Measurements from ENCODE around the gene OLIG2.

The OLIG2 gene

DNA sequence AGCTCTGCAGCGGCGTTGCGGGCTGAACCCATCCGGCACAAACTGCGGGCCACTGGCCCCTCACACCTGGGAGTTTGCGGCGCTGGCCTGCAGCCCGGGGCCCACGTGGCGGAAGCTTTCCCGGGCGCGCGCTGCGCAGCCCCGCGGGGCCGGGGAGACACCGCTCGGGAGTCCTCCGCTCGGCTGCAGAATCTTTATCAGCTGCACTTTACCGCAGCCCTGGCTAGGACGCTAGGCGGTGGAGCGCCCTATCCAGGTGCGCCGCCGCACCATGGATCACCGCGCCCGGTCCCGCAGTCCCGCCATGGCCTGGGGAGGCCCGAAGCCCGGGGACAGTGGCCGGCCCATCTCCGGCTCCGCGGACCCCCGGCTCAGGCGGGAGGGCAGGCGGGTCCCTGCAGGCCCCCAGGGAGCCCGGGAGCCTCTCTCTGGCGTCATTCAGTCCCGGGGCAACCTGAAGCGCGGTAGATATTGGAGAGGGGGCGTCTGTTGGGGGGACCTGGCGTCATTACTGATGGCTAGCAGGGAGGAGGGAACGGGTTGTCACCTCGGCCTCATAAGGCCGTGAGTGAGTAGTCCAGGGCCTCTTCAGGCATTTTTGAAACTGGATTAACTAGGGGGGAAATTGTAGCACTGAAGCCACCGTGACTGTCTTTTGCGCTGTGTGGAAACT is 5.7 kb upstream of the OLIG2 start:
- no peak for DNase-seq (ENCODE audit: low spot score)

DNA sequence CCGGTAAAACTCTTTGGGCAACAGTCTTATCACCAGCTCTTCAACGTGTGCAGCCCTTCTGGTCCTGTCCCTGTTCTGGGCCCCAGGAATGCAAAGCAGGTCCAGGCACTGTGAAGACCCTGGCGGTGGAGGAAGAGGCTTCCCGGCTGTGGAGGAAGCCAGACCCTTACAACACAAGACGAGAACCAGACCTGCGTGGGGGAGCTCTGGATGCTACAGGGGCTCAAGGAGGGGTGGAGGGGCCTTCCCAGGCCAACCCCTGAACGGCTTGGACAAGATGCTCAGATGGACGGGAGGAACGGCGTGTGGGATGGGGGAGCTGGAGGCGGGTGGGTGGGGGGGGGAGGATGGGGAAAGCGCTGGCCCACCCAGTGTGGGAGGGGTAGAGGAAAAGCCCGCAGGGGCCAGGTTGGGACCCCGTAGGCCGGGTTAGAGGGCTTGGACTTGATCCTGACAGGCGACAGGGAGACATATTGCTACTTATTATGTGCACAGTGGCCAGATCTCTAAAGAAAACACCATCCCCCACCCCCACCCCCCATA is 5.1 kb upstream of the OLIG2 start:
- no peak for DNase-seq (ENCODE audit: low spot score)

DNA sequence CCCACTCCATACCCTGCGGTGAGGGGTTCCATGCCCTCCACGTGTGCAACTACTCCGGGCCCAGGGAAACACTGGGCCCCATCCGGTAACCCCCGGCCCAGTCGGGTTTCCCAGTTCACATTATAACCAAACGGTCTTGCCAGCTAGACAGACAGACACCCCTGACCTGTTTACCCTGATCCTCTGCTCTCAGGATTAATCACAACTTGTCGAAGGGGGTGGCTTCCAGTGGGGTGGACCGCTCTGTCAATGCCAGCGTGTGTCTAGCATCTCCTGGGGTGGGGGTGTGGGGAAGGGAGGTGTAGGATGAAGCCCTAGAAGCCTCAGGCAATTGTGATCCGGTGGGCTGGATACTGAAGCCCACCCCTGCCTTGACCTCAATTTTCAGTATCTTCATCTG is 4.6 kb upstream of the OLIG2 start:
- no peak for DNase-seq (ENCODE audit: low spot score)

DNA sequence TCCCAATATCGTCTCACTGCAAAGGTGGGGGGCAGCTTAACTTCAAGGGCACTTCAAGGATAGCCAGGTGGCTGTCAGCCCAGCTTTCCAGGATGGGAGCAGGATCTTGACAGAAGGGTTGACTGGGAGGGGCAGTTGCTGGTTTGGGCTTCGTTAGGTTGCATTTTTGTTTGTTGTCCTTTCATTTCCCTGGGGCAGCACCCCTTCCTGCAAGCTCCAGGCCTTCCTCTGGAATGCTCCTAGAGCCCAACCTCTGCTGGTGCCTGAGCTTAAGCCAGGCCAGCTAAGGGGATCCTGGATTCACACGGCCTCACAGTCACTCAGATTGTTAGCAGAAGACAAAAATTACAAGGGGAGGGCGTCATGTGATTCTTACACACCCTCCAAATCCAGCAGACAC is 4.1 kb upstream of the OLIG2 start:
- DNase-seq (ENCODE audit: low spot score), result no peak

DNA sequence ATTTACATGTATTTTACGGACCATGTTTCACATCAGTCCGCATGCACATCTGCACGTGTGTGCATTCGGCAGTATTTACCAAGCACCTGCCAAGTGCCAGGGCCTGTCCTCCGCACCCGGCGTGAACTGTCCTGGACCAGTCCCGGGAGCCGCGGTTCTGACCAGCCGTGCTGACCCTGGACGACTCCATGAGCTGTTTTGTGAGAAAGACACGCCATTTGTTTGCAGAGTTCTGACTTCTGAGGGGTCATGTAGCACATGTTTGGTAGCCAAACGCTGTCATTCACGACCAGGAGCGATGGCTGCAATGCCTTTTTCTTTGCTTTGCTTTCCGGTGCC is 3.3 kb upstream of the OLIG2 start:
- no peak for DNase-seq (ENCODE audit: low spot score)

DNA sequence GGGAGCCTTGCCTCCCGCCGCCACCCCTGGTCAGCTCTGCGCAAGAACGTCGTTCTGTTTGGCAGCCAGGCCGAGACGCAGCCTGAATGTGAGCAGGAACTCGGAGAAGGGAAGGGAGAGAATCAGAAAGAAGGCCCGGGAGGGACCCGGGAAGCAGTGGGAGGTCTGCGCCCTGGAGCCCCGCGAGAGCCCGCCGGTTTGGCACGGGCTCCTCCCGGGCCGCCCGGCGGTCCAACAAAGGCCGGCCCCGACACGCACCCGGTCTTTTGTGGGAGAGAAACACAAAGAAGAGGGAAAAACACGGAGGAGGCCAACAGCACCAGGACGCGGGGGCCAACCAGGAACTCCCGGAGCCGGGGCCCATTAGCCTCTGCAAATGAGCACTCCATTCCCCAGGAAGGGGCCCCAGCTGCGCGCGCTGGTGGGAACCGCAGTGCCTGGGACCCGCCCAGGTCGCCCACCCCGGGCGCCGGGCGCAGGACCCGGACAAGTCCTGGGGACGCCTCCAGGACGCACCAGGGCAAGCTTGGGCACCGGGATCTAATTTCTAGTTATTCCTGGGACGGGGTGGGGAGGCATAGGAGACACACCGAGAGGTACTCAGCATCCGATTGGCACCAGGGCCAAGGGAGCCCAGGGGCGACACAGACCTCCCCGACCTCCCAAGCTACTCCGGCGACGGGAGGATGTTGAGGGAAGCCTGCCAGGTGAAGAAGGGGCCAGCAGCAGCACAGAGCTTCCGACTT is 2.7 kb upstream of the OLIG2 start:
- no peak for DNase-seq (ENCODE audit: low spot score)

DNA sequence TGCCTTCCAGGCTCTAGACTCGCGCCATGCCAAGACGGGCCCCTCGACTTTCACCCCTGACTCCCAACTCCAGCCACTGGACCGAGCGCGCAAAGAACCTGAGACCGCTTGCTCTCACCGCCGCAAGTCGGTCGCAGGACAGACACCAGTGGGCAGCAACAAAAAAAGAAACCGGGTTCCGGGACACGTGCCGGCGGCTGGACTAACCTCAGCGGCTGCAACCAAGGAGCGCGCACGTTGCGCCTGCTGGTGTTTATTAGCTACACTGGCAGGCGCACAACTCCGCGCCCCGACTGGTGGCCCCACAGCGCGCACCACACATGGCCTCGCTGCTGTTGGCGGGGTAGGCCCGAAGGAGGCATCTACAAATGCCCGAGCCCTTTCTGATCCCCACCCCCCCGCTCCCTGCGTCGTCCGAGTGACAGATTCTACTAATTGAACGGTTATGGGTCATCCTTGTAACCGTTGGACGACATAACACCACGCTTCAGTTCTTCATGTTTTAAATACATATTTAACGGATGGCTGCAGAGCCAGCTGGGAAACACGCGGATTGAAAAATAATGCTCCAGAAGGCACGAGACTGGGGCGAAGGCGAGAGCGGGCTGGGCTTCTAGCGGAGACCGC is 2.0 kb upstream of the OLIG2 start:
- no peak for DNase-seq (ENCODE audit: low spot score)

DNA sequence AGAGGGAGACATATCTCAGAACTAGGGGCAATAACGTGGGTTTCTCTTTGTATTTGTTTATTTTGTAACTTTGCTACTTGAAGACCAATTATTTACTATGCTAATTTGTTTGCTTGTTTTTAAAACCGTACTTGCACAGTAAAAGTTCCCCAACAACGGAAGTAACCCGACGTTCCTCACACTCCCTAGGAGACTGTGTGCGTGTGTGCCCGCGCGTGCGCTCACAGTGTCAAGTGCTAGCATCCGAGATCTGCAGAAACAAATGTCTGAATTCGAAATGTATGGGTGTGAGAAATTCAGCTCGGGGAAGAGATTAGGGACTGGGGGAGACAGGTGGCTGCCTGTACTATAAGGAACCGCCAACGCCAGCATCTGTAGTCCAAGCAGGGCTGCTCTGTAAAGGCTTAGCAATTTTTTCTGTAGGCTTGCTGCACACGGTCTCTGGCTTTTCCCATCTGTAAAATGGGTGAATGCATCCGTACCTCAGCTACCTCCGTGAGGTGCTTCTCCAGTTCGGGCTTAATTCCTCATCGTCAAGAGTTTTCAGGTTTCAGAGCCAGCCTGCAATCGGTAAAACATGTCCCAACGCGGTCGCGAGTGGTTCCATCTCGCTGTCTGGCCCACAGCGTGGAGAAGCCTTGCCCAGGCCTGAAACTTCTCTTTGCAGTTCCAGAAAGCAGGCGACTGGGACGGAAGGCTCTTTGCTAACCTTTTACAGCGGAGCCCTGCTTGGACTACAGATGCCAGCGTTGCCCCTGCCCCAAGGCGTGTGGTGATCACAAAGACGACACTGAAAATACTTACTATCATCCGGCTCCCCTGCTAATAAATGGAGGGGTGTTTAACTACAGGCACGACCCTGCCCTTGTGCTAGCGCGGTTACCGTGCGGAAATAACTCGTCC is 1.3 kb upstream of the OLIG2 start:
- DNase-seq (ENCODE audit: low spot score), result no peak

DNA sequence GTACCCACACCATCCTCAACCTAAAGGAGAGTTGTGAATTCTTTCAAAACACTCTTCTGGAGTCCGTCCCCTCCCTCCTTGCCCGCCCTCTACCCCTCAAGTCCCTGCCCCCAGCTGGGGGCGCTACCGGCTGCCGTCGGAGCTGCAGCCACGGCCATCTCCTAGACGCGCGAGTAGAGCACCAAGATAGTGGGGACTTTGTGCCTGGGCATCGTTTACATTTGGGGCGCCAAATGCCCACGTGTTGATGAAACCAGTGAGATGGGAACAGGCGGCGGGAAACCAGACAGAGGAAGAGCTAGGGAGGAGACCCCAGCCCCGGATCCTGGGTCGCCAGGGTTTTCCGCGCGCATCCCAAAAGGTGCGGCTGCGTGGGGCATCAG is 638 bp upstream of the OLIG2 start:
- no peak for DNase-seq (ENCODE audit: low spot score)

DNA sequence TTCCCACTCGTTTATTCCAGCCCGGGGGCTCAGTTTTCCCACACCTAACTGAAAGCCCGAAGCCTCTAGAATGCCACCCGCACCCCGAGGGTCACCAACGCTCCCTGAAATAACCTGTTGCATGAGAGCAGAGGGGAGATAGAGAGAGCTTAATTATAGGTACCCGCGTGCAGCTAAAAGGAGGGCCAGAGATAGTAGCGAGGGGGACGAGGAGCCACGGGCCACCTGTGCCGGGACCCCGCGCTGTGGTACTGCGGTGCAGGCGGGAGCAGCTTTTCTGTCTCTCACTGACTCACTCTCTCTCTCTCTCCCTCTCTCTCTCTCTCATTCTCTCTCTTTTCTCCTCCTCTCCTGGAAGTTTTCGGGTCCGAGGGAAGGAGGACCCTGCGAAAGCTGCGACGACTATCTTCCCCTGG is 716 bp downstream of the OLIG2 start:
- DNase-seq (ENCODE audit: low spot score), result no peak

DNA sequence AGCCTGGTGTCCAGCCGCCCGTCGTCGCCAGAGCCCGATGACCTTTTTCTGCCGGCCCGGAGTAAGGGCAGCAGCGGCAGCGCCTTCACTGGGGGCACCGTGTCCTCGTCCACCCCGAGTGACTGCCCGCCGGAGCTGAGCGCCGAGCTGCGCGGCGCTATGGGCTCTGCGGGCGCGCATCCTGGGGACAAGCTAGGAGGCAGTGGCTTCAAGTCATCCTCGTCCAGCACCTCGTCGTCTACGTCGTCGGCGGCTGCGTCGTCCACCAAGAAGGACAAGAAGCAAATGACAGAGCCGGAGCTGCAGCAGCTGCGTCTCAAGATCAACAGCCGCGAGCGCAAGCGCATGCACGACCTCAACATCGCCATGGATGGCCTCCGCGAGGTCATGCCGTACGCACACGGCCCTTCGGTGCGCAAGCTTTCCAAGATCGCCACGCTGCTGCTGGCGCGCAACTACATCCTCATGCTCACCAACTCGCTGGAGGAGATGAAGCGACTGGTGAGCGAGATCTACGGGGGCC is 1.2 kb downstream of the OLIG2 start:
- DNase-seq (ENCODE audit: low spot score), result no peak

DNA sequence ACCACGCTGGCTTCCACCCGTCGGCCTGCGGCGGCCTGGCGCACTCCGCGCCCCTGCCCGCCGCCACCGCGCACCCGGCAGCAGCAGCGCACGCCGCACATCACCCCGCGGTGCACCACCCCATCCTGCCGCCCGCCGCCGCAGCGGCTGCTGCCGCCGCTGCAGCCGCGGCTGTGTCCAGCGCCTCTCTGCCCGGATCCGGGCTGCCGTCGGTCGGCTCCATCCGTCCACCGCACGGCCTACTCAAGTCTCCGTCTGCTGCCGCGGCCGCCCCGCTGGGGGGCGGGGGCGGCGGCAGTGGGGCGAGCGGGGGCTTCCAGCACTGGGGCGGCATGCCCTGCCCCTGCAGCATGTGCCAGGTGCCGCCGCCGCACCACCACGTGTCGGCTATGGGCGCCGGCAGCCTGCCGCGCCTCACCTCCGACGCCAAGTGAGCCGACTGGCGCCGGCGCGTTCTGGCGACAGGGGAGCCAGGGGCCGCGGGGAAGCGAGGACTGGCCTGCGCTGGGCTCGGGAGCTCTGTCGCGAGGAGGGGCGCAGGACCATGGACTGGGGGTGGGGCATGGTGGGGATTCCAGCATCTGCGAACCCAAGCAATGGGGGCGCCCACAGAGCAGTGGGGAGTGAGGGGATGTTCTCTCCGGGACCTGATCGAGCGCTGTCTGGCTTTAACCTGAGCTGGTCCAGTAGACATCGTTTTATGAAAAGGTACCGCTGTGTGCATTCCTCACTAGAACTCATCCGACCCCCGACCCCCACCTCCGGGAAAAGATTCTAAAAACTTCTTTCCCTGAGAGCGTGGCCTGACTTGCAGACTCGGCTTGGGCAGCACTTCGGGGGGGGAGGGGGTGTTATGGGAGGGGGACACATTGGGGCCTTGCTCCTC is 1.9 kb downstream of the OLIG2 start:
- no peak for DNase-seq (ENCODE audit: low spot score)

DNA sequence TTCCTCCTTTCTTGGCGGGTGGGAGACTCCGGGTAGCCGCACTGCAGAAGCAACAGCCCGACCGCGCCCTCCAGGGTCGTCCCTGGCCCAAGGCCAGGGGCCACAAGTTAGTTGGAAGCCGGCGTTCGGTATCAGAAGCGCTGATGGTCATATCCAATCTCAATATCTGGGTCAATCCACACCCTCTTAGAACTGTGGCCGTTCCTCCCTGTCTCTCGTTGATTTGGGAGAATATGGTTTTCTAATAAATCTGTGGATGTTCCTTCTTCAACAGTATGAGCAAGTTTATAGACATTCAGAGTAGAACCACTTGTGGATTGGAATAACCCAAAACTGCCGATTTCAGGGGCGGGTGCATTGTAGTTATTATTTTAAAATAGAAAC is 2.5 kb downstream of the OLIG2 start:
- DNase-seq (ENCODE audit: low spot score), result no peak

DNA sequence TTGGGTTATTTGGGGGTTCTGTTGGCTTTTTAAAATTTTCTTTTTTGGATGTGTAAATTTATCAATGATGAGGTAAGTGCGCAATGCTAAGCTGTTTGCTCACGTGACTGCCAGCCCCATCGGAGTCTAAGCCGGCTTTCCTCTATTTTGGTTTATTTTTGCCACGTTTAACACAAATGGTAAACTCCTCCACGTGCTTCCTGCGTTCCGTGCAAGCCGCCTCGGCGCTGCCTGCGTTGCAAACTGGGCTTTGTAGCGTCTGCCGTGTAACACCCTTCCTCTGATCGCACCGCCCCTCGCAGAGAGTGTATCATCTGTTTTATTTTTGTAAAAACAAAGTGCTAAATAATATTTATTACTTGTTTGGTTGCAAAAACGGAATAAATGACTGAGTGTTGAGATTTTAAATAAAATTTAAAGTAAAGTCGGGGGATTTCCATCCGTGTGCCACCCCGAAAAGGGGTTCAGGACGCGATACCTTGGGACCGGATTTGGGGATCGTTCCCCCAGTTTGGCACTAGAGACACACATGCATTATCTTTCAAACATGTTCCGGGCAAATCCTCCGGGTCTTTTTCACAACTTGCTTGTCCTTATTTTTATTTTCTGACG is 3.1 kb downstream of the OLIG2 start:
- DNase-seq (ENCODE audit: low spot score), result no peak

DNA sequence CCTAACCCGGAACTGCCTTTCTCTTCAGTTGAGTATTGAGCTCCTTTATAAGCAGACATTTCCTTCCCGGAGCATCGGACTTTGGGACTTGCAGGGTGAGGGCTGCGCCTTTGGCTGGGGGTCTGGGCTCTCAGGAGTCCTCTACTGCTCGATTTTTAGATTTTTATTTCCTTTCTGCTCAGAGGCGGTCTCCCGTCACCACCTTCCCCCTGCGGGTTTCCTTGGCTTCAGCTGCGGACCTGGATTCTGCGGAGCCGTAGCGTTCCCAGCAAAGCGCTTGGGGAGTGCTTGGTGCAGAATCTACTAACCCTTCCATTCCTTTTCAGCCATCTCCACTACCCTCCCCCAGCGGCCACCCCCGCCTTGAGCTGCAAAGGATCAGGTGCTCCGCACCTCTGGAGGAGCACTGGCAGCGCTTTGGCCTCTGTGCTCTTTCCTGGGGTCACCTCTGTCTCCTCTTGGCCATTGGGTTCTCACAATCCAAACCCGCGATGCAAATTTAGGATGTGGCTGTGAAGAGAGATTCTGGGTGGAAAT is 3.7 kb downstream of the OLIG2 start:
- DNase-seq (ENCODE audit: low spot score), result no peak

DNA sequence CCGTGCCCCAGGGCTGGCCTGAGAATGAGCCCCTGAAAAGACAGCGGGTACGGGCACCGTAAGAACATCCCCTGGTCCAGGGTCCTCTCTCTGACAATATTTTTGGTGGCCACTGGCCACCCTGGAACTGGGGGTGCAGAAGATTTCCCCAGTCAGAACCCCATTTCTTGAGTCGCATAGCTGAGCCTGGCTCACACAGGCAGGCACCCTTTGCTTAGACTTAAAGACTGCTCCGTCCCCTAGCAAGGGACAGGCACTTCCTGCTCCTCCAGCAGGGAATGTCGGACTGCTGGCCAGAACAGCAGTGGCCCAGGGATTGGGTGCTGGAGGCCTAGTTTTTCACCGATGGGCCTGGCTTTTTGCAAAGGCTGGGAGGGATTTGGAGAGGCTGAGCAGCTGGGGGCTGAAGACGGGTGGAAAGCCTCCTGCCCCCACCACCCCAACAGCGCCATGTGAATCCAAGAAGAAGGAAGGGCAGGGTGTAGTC is 4.3 kb downstream of the OLIG2 start:
- DNase-seq (ENCODE audit: low spot score), result no peak

DNA sequence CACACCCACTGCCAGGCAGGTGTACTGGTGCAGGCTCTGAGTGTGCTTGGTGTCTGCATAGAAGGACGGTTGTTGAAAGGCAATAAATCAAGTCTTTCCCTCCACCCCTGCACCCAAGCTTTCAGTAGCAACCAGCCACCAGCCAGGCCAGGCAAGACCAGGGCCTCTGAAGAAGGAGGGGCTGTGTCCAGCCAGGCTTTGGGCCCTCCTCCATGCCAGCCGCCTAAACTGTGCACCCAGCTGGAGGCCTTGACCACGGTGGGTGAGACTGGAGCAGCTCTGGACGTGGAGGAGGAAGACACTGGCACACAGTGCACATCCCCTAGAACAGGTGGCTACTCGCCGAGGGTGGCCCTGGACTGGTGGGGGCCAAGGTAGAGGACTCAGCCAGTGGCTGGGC is 4.9 kb downstream of the OLIG2 start:
- DNase-seq (ENCODE audit: low spot score), result no peak

DNA sequence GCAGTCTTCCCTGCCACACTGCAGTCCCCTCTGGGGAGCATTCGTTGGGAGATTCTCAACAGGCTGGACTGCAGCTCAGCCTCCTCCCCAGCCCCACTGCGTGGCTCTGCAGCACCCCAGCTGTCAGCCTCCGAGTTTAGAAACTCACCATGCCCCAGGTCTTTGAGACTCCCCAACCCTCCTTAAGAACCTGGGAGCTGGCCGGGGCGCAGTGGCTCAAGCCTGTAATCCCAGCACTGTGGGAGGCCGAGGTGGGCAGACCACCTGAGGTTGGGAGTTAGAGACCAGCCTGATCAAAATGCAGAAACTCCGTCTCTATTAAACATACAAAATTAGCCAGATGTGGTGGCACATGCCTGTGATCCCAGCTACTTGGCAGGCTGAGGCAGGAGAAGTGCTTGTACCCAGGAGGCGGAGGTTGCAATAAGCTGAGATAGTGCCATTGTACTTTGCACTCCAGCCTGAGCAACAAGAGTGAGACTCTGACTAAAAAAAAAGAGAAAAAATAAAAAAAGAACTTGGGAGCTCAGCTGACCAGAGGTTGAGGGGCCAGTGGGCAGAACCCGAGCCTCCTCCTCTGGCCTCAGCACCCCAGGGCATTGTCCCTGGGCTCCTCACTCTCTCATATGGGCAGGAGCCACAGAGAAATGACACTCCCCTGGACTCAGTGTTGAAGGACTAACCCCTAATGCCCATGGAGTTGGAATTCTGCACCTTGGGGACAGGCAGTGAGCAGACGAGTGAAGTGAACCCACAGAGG is 5.6 kb downstream of the OLIG2 start:
- DNase-seq (ENCODE audit: low spot score), result no peak

DNA sequence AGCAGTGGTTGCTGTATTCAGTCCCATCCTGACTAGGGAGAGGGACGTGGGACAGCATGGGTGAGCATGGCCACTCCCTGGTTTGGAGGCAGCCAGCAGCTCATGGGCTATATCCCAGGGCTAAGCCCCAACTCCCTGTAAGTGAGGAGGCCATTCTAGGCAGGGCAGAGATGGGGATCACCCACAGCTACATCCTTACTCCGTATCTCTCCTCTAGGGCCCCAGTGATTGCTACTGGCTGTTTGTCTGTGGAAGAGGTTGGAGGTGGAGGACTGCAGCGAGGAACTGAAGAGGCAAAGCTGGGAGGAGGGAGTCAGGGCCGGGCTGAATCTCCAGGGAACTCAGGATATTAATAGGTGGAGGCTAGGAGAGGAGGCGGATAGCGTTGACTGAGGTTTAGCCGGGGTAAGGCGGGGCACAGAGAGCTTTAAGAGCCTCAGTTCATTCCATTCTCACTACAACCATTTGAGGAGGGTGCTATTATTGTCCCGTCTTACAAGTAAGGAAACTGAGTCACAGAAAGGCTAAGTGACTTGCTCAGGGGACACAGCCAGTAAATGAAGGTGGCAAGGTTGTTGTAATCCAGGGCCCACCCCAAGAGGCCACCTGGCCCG is 6.8 kb downstream of the OLIG2 start:
- DNase-seq (ENCODE audit: low spot score), result no peak

Data from kidney tubule cell (primary cell).